K562 (cell line): ENCODE data around the gene ABHD16A. TPM values are rescaled to one million over a fixed set of nuclear protein-coding genes. Genes with fewer than 3 reads are reported as not detected.

Experiments
- CAMTA2 ChIP-seq: fragments of 250-450 bp; sonication (Bioruptor Pico); conservative IDR thresholded peaks from 2 replicates; pipeline ENCODE4 v1.5.1; 2022
- CHD2 ChIP-seq: IDR thresholded peaks from 2 replicates; pipeline ENCODE4 v1.6.1; 2011; ENCODE audit warnings: low read depth, low read length
- CTCFL ChIP-seq: IDR thresholded peaks from 2 replicates; pipeline ENCODE4 v1.6.1; 2011; ENCODE audit warnings: borderline replicate concordance, low read depth, mild to moderate bottlenecking, moderate library complexity, low read length; ENCODE audit not compliant: insufficient read depth, poor library complexity, severe bottlenecking
- EHMT2 ChIP-seq: fragments of 450-650 bp; IDR thresholded peaks from 2 replicates; pipeline ENCODE4 v1.6.1; 2018; ENCODE audit warnings: antibody characterized with exemption
- EP400 ChIP-seq: fragments of 450-650 bp; IDR thresholded peaks from 2 replicates; pipeline ENCODE4 v1.6.1; 2017; ENCODE audit warnings: antibody characterized with exemption, mild to moderate bottlenecking, moderate library complexity
- HDAC1 ChIP-seq, 2 experiments: fragments of 450-650 bp; IDR thresholded peaks; 2 replicates each; pipeline ENCODE4 v1.6.1; 2016 to 2017; ENCODE audit warnings: inconsistent platforms in 1 of 2, mild to moderate bottlenecking in 1 of 2, moderate library complexity in 1 of 2
- MBD2 ChIP-seq: sonication (generic); IDR thresholded peaks from 2 replicates; pipeline ENCODE4 v1.6.1; 2016; ENCODE audit warnings: low read depth, borderline replicate concordance
- PHF8 ChIP-seq: fragments of 200-600 bp; sonication (generic); IDR thresholded peaks from 2 replicates; pipeline ENCODE4 v1.6.1; 2012; ENCODE audit warnings: mixed run types, mild to moderate bottlenecking, inconsistent platforms, low read length, moderate library complexity, borderline replicate concordance
- RUNX1 ChIP-seq: sonication (generic); IDR thresholded peaks from 2 replicates; pipeline ENCODE4 v1.6.1; 2016; ENCODE audit warnings: antibody characterized with exemption, low read depth
- XRCC5 ChIP-seq: fragments of 200-400 bp; formaldehyde crosslinking; IDR thresholded peaks from 2 replicates; pipeline ENCODE4 v1.6.1; 2017; ENCODE audit warnings: low read depth, mild to moderate bottlenecking, low read length
- ZBTB8A ChIP-seq: fragments of 450-650 bp; IDR thresholded peaks from 2 replicates; pipeline ENCODE4 v1.6.1; 2018; ENCODE audit warnings: mild to moderate bottlenecking, moderate library complexity; ENCODE audit not compliant: partially characterized antibody
- ZNF165 ChIP-seq: fragments of 250-450 bp; sonication (Bioruptor Pico); IDR thresholded peaks from 2 replicates; pipeline ENCODE4 v1.4.0; 2020; ENCODE audit warnings: borderline replicate concordance
- ZNF707 ChIP-seq: fragments of 250-450 bp; sonication (Bioruptor Pico); conservative IDR thresholded peaks from 2 replicates; pipeline ENCODE4 v1.8.0; 2022; ENCODE audit warnings: inconsistent platforms, mild to moderate bottlenecking, moderate library complexity
- polyA plus RNA-seq, 8 experiments: library from polyadenylated mRNA; depleted of rRNA in 4 of 8; stranded (reverse) in 5 of 8; unstranded in 3 of 8; fragments of >200 nt; fragmentation: Nextera tagmentation in 2 of 8; fragmentation: Illumina TruSeq in 1 of 8; extraction: Ambion mirVana in 2 of 8; extraction: Trizol in 1 of 8; gene quantifications; 2 replicates each; pipeline versions ENCODE4 v1.2.1 to v1.2.3, GENCODE V29; 2011 to 2014; ENCODE audit warnings: inconsistent platforms in 1 of 8, missing spikeins in 1 of 8
- total RNA-seq, 7 experiments: library from RNA; depleted of rRNA in 6 of 7; stranded (reverse); fragments of >200 nt in 6 of 7; fragmentation: Illumina TruSeq in 2 of 7; extraction: Trizol in 2 of 7; gene quantifications; 2 replicates each; pipeline versions ENCODE4 v1.2.1 to v1.2.3, GENCODE V29; 2011 to 2021; ENCODE audit warnings: low replicate concordance in 1 of 7
- TF ChIP-seq, protein P1 (sequence below): fragments of 250-450 bp; sonication (Bioruptor Pico); IDR thresholded peaks from 2 replicates; pipeline ENCODE4 v1.5.0; 2021; ENCODE audit warnings: mild to moderate bottlenecking, borderline replicate concordance
- TF ChIP-seq, protein P2 (sequence below): fragments of 250-450 bp; sonication (Bioruptor Pico); IDR thresholded peaks from 2 replicates; pipeline ENCODE4 v1.5.0; 2022; ENCODE audit warnings: mild to moderate bottlenecking
- TF ChIP-seq, protein P3 (sequence below), 2 experiments: IDR thresholded peaks; 2 replicates each; pipeline ENCODE4 v1.6.1; 2011; ENCODE audit warnings: borderline replicate concordance in 1 of 2, control low read depth in 1 of 2, low read depth in 1 of 2, low read length in 1 of 2, mild to moderate bottlenecking in 1 of 2, mixed read lengths in 1 of 2, moderate library complexity in 1 of 2; ENCODE audit not compliant: insufficient read depth in 1 of 2, insufficient read length in 1 of 2, poor library complexity in 1 of 2, severe bottlenecking in 1 of 2; ENCODE audit errors: extremely low read depth in 1 of 2
- TF ChIP-seq, protein P4 (sequence below): IDR thresholded peaks from 2 replicates; pipeline ENCODE4 v1.6.1; 2014; ENCODE audit warnings: antibody characterized with exemption

ABHD16A gene
- total and polyA plus RNA-seq, 9 of the 15 experiments (the other 6 are each of a cell fraction or from before 2014, with no cell fraction given) = 25.8 to 120 (median 81.6) TPM

GRCh38 chr6:31717499-31718222 lies 14.5 kb upstream of the ABHD16A start (continued):
- TF ChIP-seq CTCFL (peak; percentile 92), HDAC1 (IDR thresholded peaks at IDR 0.05) (peak in 1 of 2 experiments; percentile 73; a peak in 2 of 4 replicates), ZNF707 (CRISPR knock-in tag) (no peak), ZNF165 (no peak), CHD2 (0 out of 2 replicates have a peak, but pooled peaks have one; percentile 21), PHF8 (no peak), CAMTA2 (CRISPR knock-in tag) (no peak), EHMT2 (no peak), ZBTB8A (no peak), EP400 (peak; percentile 50; the same call in 1 of the 2 replicates), MBD2 (no peak), RUNX1 (no peak), XRCC5 (0 out of 2 replicates have a peak, but pooled peaks have one; percentile 43)
- TF ChIP-seq, protein P1, sequence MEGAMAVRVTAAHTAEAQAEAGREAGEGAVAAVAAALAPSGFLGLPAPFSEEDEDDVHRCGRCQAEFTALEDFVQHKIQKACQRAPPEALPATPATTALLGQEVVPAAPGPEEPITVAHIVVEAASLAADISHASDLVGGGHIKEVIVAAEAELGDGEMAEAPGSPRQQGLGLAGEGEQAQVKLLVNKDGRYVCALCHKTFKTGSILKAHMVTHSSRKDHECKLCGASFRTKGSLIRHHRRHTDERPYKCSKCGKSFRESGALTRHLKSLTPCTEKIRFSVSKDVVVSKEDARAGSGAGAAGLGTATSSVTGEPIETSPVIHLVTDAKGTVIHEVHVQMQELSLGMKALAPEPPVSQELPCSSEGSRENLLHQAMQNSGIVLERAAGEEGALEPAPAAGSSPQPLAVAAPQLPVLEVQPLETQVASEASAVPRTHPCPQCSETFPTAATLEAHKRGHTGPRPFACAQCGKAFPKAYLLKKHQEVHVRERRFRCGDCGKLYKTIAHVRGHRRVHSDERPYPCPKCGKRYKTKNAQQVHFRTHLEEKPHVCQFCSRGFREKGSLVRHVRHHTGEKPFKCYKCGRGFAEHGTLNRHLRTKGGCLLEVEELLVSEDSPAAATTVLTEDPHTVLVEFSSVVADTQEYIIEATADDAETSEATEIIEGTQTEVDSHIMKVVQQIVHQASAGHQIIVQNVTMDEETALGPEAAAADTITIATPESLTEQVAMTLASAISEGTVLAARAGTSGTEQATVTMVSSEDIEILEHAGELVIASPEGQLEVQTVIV (CRISPR knock-in tag) = no peak
- TF ChIP-seq, protein P2, sequence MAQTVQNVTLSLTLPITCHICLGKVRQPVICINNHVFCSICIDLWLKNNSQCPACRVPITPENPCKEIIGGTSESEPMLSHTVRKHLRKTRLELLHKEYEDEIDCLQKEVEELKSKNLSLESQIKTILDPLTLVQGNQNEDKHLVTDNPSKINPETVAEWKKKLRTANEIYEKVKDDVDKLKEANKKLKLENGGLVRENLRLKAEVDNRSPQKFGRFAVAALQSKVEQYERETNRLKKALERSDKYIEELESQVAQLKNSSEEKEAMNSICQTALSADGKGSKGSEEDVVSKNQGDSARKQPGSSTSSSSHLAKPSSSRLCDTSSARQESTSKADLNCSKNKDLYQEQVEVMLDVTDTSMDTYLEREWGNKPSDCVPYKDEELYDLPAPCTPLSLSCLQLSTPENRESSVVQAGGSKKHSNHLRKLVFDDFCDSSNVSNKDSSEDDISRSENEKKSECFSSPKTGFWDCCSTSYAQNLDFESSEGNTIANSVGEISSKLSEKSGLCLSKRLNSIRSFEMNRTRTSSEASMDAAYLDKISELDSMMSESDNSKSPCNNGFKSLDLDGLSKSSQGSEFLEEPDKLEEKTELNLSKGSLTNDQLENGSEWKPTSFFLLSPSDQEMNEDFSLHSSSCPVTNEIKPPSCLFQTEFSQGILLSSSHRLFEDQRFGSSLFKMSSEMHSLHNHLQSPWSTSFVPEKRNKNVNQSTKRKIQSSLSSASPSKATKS (CRISPR knock-in tag) = 0 out of 2 replicates have a peak, but pooled peaks have one; percentile 24
- TF ChIP-seq, protein P3, sequence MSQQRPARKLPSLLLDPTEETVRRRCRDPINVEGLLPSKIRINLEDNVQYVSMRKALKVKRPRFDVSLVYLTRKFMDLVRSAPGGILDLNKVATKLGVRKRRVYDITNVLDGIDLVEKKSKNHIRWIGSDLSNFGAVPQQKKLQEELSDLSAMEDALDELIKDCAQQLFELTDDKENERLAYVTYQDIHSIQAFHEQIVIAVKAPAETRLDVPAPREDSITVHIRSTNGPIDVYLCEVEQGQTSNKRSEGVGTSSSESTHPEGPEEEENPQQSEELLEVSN (IDR thresholded peaks at IDR 0.05; ENCODE audit: borderline replicate concordance in 1 of 2, extremely low read depth in 1 of 2, insufficient read depth in 1 of 2, insufficient read length in 1 of 2, low read depth in 1 of 2, low read length in 1 of 2, poor library complexity in 1 of 2, severe bottlenecking in 1 of 2) = peak; percentile 14 to 47
- TF ChIP-seq, protein P4, sequence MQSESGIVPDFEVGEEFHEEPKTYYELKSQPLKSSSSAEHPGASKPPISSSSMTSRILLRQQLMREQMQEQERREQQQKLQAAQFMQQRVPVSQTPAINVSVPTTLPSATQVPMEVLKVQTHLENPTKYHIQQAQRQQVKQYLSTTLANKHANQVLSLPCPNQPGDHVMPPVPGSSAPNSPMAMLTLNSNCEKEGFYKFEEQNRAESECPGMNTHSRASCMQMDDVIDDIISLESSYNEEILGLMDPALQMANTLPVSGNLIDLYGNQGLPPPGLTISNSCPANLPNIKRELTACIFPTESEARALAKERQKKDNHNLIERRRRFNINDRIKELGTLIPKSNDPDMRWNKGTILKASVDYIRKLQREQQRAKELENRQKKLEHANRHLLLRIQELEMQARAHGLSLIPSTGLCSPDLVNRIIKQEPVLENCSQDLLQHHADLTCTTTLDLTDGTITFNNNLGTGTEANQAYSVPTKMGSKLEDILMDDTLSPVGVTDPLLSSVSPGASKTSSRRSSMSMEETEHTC = no peak
